Measurements from ENCODE around the gene SMC2. TPM values are rescaled to one million over a fixed set of nuclear protein-coding genes. Genes with fewer than 3 reads are reported as not detected.

Gene SMC2
- total RNA-seq, 4 donors from 2014 or later, result 2.5 to 6.2 (median 4.6) TPM

GRCh38 chr9:104092192-104092591, 1.9 kb upstream of the SMC2 start:
- Histone ChIP-seq H3K4me3 (no peak overlapping the region), H3K4me1 (peaks cover 28% of the 10 kb centered on the region in 2 donors), H3K27me3 (no peaks in the 10 kb centered on the region), H3K36me3 (no peaks in the 10 kb centered on the region), H3K27ac (peak overlapping the region in 2 of 4 donors; percentile 87 to 98), H3K9me3 (no peaks in the 10 kb centered on the region)
- ATAC-seq (no peak), DNase-seq (no peak)
- in situ Hi-C loops (cut with MboI; ENCODE audit: low sequenced_read_pairs in 4 of 4), result no loop called here
- TF ChIP-seq POLR2A (IDR thresholded peaks at IDR 0.05) (no peak), CTCF (IDR thresholded peaks at IDR 0.05 in 4 of 5, conservative IDR thresholded peaks at IDR 0.05 in 1 of 5) (no peak)
- intact Hi-C loops (cut with DNase I; ENCODE audit: low total_unique reads), result loop anchor here (5.0 kb wide), 1 partner anchor 655 kb away; the partner anchor contains the start of gene NIPSNAP3A

- peak overlapping the region; percentile 80 to 87 (median 84) for H3K4me3 ChIP-seq
- intact Hi-C loops (cut with DNase I; ENCODE audit: low total_unique reads) (loop anchor here (5.0 kb wide), 1 partner anchor 654 kb away; the partner anchor contains the start of gene NIPSNAP3A), in situ Hi-C loops (cut with MboI; ENCODE audit: low sequenced_read_pairs in 4 of 4) (no loop called here)
- H3K4me1 ChIP-seq, result peaks cover 28% of the 10 kb centered on the region in 2 donors
- DNase-seq, result no peak
- TF ChIP-seq CTCF (IDR thresholded peaks at IDR 0.05 in 4 of 5, conservative IDR thresholded peaks at IDR 0.05 in 1 of 5) (no peak), POLR2A (IDR thresholded peaks at IDR 0.05) (no peak)
- peak overlapping the region; percentile 87 to 98 (median 92) for H3K27ac ChIP-seq
- no peak for ATAC-seq
- H3K9me3 ChIP-seq, result no peaks in the 10 kb centered on the region
- H3K36me3 ChIP-seq, result no peaks in the 10 kb centered on the region
- no peaks in the 10 kb centered on the region for H3K27me3 ChIP-seq
Measured at GRCh38 chr9:104092875-104093600, 1.1 kb upstream of the SMC2 start.

- H3K27ac ChIP-seq, result peak overlapping the region; percentile 87 to 98 (median 92)
- intact Hi-C loops (cut with DNase I; ENCODE audit: low total_unique reads) (loop anchor here (5.0 kb wide), 1 partner anchor 653 kb away; the partner anchor contains the start of gene NIPSNAP3A), in situ Hi-C loops (cut with MboI; ENCODE audit: low sequenced_read_pairs in 4 of 4) (no loop called here)
- H3K27me3 ChIP-seq, result no peaks in the 10 kb centered on the region
- no peak for ATAC-seq
- peaks cover 28% of the 10 kb centered on the region in 2 donors for H3K4me1 ChIP-seq
- no peaks in the 10 kb centered on the region for H3K36me3 ChIP-seq
- no peak for DNase-seq
- peak overlapping the region; percentile 80 to 87 (median 84) for H3K4me3 ChIP-seq
- TF ChIP-seq POLR2A (IDR thresholded peaks at IDR 0.05), result no peak
- no peak for TF ChIP-seq CTCF (IDR thresholded peaks at IDR 0.05 in 4 of 5, conservative IDR thresholded peaks at IDR 0.05 in 1 of 5)
- H3K9me3 ChIP-seq, result no peaks in the 10 kb centered on the region
Measured at GRCh38 chr9:104094534-104095015, 466 bp downstream of the SMC2 start.

- ATAC-seq, result no peak
- intact Hi-C loops (cut with DNase I; ENCODE audit: low total_unique reads), result no loop called here
Measured at GRCh38 chr9:104099630-104100029, 5.5 kb downstream of the SMC2 start.

More at GRCh38 chr9:104099630-104100029, 5.5 kb downstream of the SMC2 start:
- Histone ChIP-seq H3K4me1 (peaks cover 9 to 13% of the 10 kb centered on the region in 2 donors), H3K9me3 (no peaks in the 10 kb centered on the region), H3K27ac (no peak overlapping the region), H3K4me3 (no peak overlapping the region), H3K27me3 (no peaks in the 10 kb centered on the region), H3K36me3 (peaks cover 0 to 18% of the 10 kb centered on the region in 2 donors)
- DNase-seq, result no peak
- in situ Hi-C loops (cut with MboI; ENCODE audit: low sequenced_read_pairs in 4 of 4), result no loop called here
- TF ChIP-seq POLR2A (IDR thresholded peaks at IDR 0.05) (no peak), CTCF (IDR thresholded peaks at IDR 0.05 in 4 of 5, conservative IDR thresholded peaks at IDR 0.05 in 1 of 5) (no peak)
